SK-N-MC (cell line): ENCODE data around the gene EZH2.

ENCODE experiments used
- EZH2 ChIP-seq: fragments of 200-600 bp; sonication (generic); IDR thresholded peaks from one replicate; pipeline ENCODE4 v1.6.1; 2017; ENCODE audit warnings: antibody characterized with exemption
- POLR2AphosphoS5 ChIP-seq: IDR thresholded peaks from 2 replicates; pipeline ENCODE4 v1.6.1; 2012; ENCODE audit warnings: mild to moderate bottlenecking, low read depth, low read length, borderline replicate concordance

GRCh38 chr7:148878317-148878716 lies 5.8 kb downstream of the EZH2 start:
- TF ChIP-seq EZH2 (no peak), POLR2AphosphoS5 (no peak)
